Measurements from ENCODE around the gene VPS37D. TPM values are rescaled to one million over a fixed set of nuclear protein-coding genes. Genes with fewer than 3 reads are reported as not detected.

VPS37D gene
- total and polyA plus RNA-seq, 2 of the 4 experiments (the other 2 are of a cell fraction), result 2.3 to 3.1 TPM

DNA sequence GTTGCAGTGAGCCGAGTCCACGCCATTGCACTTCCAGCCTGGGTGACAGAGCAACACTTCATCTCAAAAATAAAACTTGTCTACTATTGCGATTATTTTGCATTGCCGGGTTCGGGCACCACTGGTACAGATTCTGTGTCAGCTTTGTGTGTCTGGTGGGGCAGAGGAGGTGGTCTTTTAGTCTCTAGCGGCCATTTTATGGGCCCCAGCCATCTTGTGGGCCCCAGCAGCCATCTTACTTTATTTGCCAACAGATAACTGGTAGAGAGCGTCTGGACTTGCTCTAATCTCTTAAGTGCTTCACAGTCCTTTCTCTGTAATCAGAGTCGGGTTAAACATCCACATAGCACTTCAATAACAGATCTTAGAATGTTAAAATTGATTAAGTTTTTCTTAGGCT, 20.7 kb downstream of the VPS37D start:
- peaks cover 23 to 47% of the 10 kb centered on the region in 2 experiments for H3K79me1 ChIP-seq (ENCODE audit: low read depth in 1 of 2, low read length in 2 of 2)
- no peak overlapping the region for H3K9ac ChIP-seq (ENCODE audit: low read depth, low read length)
- H3K4me3 ChIP-seq (ENCODE audit: insufficient read depth, low read depth, low read length), result no peak overlapping the region
- ATAC-seq (ENCODE audit: low read depth), result no peak
- in situ Hi-C loops (cut with MboI; ENCODE audit: low sequenced_read_pairs) (no loop called here), dilution Hi-C loops (cut with HindIII; ENCODE audit: low sequenced_read_pairs, unreplicated experiment) (no loop called here), intact Hi-C loops (cut with micrococcal nuclease) (no loop called here)
- H3K14ac ChIP-seq (replicated peaks; ENCODE audit: low read depth, low read length), result no peak overlapping the region
- CTCF ChIA-PET, result no interaction called here
- no peak overlapping the region for H3K23ac ChIP-seq (ENCODE audit: low read depth, low read length)
- H3K9me3 ChIP-seq (ENCODE audit: control insufficient read depth, insufficient read depth, low read length), result no peaks in the 10 kb centered on the region
- H3K4ac ChIP-seq (ENCODE audit: low read depth, low read length), result no peak overlapping the region
- no peak overlapping the region for H2AK5ac ChIP-seq (ENCODE audit: low read depth, low read length)
- H2AFZ ChIP-seq (replicated peaks; ENCODE audit: low read length, poor library complexity), result no peak overlapping the region
- no peak overlapping the region for H4K5ac ChIP-seq (ENCODE audit: low read depth, low read length)
- H3K36me3 ChIP-seq (ENCODE audit: control insufficient read depth, insufficient read depth, low read length), result peaks cover 33% of the 10 kb centered on the region
- no peak overlapping the region for H3K27ac ChIP-seq (ENCODE audit: insufficient read depth, low read length)
- no peak overlapping the region for H4K8ac ChIP-seq (ENCODE audit: low read depth in 2 of 2, low read length in 2 of 2)
- BruUV-seq (replicated peaks), result no TSS peak
- TF ChIP-seq, protein P1, sequence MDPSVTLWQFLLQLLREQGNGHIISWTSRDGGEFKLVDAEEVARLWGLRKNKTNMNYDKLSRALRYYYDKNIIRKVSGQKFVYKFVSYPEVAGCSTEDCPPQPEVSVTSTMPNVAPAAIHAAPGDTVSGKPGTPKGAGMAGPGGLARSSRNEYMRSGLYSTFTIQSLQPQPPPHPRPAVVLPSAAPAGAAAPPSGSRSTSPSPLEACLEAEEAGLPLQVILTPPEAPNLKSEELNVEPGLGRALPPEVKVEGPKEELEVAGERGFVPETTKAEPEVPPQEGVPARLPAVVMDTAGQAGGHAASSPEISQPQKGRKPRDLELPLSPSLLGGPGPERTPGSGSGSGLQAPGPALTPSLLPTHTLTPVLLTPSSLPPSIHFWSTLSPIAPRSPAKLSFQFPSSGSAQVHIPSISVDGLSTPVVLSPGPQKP (IDR thresholded peaks at IDR 0.05; ENCODE audit: borderline replicate concordance, low read depth, low read length), result no peak
- TF ChIP-seq MXI1 (IDR thresholded peaks at IDR 0.05; ENCODE audit: borderline replicate concordance, low read depth, low read length) (no peak), RCOR1 (IDR thresholded peaks at IDR 0.05; ENCODE audit: insufficient replicate concordance, low read length) (no peak), FOS (IDR thresholded peaks at IDR 0.05; ENCODE audit: low read depth, low read length) (no peak), NFE2L2 (IDR thresholded peaks at IDR 0.05; ENCODE audit: low read depth, low read length) (no peak), MAFK (IDR thresholded peaks at IDR 0.05; ENCODE audit: low read depth, low read length) (no peak), CEBPB (IDR thresholded peaks at IDR 0.05; ENCODE audit: low read depth, low read length) (no peak), RAD21 (IDR thresholded peaks at IDR 0.05; ENCODE audit: low read length) (no peak), SMC3 (IDR thresholded peaks at IDR 0.05; ENCODE audit: low read depth, low read length) (no peak), BHLHE40 (IDR thresholded peaks at IDR 0.05; ENCODE audit: low read depth, low read length) (no peak), CHD1 (IDR thresholded peaks at IDR 0.05; ENCODE audit: low read depth, low read length) (no peak), POLR2A (IDR thresholded peaks at IDR 0.05; ENCODE audit: low read depth, low read length) (no peak), MAZ (IDR thresholded peaks at IDR 0.05; ENCODE audit: borderline replicate concordance, low read depth, low read length) (no peak), RFX5 (IDR thresholded peaks at IDR 0.05; ENCODE audit: low read depth, low read length) (no peak)
- TF ChIP-seq, protein P2, sequence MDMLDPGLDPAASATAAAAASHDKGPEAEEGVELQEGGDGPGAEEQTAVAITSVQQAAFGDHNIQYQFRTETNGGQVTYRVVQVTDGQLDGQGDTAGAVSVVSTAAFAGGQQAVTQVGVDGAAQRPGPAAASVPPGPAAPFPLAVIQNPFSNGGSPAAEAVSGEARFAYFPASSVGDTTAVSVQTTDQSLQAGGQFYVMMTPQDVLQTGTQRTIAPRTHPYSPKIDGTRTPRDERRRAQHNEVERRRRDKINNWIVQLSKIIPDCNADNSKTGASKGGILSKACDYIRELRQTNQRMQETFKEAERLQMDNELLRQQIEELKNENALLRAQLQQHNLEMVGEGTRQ (IDR thresholded peaks at IDR 0.05; ENCODE audit: low read depth, low read length), result no peak
- TF ChIP-seq, protein P3, sequence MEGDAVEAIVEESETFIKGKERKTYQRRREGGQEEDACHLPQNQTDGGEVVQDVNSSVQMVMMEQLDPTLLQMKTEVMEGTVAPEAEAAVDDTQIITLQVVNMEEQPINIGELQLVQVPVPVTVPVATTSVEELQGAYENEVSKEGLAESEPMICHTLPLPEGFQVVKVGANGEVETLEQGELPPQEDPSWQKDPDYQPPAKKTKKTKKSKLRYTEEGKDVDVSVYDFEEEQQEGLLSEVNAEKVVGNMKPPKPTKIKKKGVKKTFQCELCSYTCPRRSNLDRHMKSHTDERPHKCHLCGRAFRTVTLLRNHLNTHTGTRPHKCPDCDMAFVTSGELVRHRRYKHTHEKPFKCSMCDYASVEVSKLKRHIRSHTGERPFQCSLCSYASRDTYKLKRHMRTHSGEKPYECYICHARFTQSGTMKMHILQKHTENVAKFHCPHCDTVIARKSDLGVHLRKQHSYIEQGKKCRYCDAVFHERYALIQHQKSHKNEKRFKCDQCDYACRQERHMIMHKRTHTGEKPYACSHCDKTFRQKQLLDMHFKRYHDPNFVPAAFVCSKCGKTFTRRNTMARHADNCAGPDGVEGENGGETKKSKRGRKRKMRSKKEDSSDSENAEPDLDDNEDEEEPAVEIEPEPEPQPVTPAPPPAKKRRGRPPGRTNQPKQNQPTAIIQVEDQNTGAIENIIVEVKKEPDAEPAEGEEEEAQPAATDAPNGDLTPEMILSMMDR (conservative IDR thresholded peaks at IDR 0.05; ENCODE audit: low read depth, low read length), result no peak
- no peaks in the 10 kb centered on the region for H3K27me3 ChIP-seq (ENCODE audit: control insufficient read depth, insufficient read depth, low read length)
- H2BK15ac ChIP-seq (ENCODE audit: low read depth, low read length), result no peak overlapping the region
- H3K9me1 ChIP-seq (ENCODE audit: insufficient read depth, low read length), result no peaks in the 10 kb centered on the region
- no peak overlapping the region for H3K4me2 ChIP-seq (ENCODE audit: low read depth, low read length)
- no peak overlapping the region for H2AK9ac ChIP-seq (replicated peaks; ENCODE audit: low read depth, low read length, poor library complexity)
- no peak overlapping the region for H3K56ac ChIP-seq (ENCODE audit: extremely low read depth, insufficient read depth, low read length)
- no CpG with 5 or more reads among the region's 8 CpGs for WGBS, 2 experiments (ENCODE audit: extremely low coverage in 2 of 2, insufficient read length in 1 of 2)
- no peak overlapping the region for H4K91ac ChIP-seq (ENCODE audit: insufficient read depth, low read depth, low read length)
- POLR2A ChIA-PET (ENCODE audit: unreplicated experiment), result no interaction called here
- H3K4me1 ChIP-seq (ENCODE audit: control insufficient read depth, insufficient read depth, low read length), result no peaks in the 10 kb centered on the region
- peaks cover 4% of the 10 kb centered on the region; the same call in 1 of the 2 replicates for H4K20me1 ChIP-seq (ENCODE audit: insufficient read depth, low read length)
- H2BK20ac ChIP-seq (ENCODE audit: low read depth, low read length), result no peak overlapping the region
- no peak overlapping the region for H2BK5ac ChIP-seq (ENCODE audit: low read depth, low read length, poor library complexity, severe bottlenecking)
- no peak overlapping the region for H3K18ac ChIP-seq (ENCODE audit: low read depth, low read length)
- no peak for DNase-seq
- H2BK120ac ChIP-seq (ENCODE audit: low read depth, low read length), result no peak overlapping the region

All from IMR-90 (cell line).